ENCODE results near the gene RPS6KB2.

RPS6KB2 gene

GRCh38 chr11:67428052-67429001 lies at the start of gene RPS6KB2:
RPS6KB2 (plus strand) TSS chr11:67428494; CDS start chr11:67428546, 52 bp downstream.
- peak; percentile 100 for DNase-seq (ENCODE audit: low spot score)

DNA sequence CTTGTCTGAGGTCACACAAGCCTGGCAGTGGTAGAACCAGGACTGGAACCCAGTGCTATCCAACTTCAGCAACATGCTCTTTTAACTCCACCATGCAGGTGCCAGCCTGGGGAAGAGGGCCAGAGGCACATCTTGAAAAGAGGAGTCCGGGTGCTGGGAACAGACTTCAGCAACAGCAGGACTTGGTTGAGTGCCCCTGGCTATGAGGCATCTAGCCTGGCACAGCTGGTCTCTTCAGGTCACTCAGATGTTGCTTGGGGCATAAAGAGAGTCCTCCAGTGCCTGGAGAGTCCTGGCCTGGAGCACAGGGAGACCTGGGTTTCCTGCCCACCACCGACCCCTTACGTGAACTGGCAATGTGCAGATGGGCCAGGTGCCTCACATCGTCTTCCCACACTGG lies 49.8 kb upstream of the RPS6KB2 start:
- DNase-seq (ENCODE audit: low spot score), result no peak

GRCh38 chr11:67379061-67380058 lies 48.9 kb upstream of the RPS6KB2 start:
- no peak for DNase-seq (ENCODE audit: low spot score)

DNA sequence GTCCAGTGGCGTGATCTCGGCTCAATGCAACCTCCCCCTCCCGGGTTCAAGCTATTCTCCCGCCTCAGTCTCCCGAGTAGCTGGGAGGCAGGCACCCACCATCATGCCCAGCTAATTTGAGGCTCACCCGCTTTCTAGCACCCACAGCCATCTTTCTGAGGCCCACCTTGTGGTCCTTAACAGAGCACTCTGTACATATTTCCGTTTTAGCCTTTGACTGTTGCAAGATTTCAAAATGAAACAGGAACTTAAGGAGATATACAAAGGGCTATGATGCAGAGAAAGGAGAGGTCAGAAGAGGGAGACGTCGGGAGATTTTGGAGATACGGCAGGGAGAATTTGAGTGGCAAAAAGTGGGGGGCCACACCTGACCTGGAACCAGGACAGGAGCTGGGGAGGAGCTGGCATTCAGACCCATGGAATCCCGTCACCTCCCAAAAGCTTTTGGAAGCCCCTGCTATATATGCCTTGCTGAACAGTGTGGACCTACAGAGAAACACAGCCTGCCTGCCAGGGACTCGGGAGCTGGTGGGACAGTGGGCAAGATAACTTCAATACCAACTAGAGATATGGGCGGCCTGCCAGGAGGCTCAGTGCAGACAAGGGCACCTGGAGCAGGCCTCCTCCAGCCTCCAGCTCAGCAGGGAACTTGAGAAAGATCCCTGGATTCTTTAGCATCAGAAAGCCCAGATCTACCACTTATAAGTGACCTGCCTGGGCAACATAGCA lies 46.9 kb upstream of the RPS6KB2 start:
- no peak for DNase-seq (ENCODE audit: low spot score)

DNA sequence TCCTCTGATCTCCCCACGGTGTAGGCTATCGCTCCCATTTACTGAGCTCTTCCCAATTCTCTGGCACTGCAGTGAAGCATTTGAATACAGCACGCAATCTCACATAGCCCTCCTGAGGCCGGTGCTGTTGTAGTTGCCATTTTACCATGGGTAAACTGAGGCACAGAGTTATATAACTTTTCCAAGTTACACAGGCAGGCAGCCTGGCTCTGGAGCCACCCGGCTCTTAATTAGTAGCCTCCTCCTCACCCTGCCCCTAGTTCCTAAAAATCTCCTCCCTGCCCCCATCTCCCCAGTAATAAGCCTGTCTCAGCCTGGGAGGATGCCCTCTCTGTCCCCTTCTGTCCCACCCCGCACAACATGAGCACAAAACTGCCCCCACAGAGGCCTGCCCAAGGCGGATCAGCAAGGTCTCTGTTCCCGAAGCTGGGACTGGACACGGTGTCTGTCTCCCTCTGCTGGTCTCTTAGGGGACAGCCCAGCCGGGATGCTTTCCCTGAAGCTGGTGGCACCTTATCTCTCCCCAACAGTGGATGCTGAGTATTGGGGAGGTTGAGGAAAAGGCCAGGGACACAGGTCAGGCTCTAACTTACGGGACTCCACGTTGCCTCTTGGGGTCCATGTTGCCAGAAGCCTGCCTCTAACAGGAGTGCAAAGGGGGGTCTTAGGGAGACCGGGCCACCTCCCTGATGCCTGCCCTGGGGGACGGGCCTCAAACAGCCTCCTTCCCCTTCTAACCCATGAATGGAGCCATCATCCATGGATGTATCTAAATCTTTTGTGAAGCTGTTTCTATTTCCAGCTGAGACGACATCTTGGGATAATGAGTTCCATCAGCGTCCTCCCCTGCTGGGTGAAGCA lies 45.8 kb upstream of the RPS6KB2 start:
- DNase-seq (ENCODE audit: low spot score), result peak; percentile 77

GRCh38 chr11:67384851-67385366 lies 43.4 kb upstream of the RPS6KB2 start:
- DNase-seq (ENCODE audit: low spot score), result peak; percentile 34

DNA sequence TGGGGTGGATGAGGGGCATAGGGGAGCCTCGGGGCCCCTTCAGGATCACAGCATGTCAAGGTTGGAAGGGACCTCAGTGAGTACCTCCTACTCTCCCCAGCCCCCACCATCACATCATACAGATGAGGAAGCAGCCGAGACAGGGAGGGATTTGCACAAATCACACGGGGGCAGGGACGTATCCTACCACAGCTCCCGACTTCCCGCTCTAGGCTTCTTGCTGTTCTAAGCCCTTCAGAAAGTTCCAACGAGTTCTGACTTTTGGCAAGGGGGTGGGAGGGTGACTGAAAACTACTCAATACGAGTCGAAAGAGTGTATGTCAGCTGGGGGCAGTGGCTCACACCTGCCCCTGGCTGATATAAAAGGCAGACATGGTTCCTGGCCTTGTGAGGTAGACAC lies 41.2 kb upstream of the RPS6KB2 start:
- no peak for DNase-seq (ENCODE audit: low spot score)

DNA sequence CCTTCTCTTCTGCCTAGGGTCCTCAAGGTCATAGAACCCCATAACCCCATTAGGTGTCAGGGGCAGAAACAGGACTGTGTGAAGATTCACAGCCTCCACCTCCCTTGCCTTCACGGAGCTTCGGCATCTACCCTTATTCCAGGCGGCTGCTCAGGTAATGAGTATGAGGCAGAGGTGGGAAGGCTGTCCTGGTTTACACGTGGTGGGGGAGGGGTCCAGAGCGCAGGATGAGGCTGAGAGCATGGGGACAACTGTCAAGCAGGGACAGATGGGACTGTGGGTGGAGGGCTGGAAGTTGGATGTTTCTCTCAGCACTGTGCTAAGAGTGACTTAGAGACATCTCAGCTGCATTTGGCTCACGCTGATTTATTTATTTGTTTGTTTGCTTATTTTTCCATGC lies 40.8 kb upstream of the RPS6KB2 start:
- no peak for DNase-seq (ENCODE audit: low spot score)

GRCh38 chr11:67389477-67389876 lies 38.8 kb upstream of the RPS6KB2 start:
- DNase-seq (ENCODE audit: low spot score), result peak; percentile 41

- DNase-seq (ENCODE audit: low spot score), result no peak
Observed at GRCh38 chr11:67390947-67391303, 37.4 kb upstream of the RPS6KB2 start.

- peak; percentile 99 for DNase-seq (ENCODE audit: low spot score)
Observed at GRCh38 chr11:67391304-67392182, 36.8 kb upstream of the RPS6KB2 start, which contains the start of gene RAD9A. RAD9A (plus strand) TSS chr11:67391986; CDS start chr11:67392045, 59 bp downstream.

GRCh38 chr11:67392183-67392715 lies 36.0 kb upstream of the RPS6KB2 start:
- peak; percentile 49 for DNase-seq (ENCODE audit: low spot score)

- no peak for DNase-seq (ENCODE audit: low spot score)
Observed at GRCh38 chr11:67393437-67393836, 34.9 kb upstream of the RPS6KB2 start.

GRCh38 chr11:67393990-67394389 lies 34.3 kb upstream of the RPS6KB2 start:
- no peak for DNase-seq (ENCODE audit: low spot score)

GRCh38 chr11:67395555-67396258 lies 32.6 kb upstream of the RPS6KB2 start:
- no peak for DNase-seq (ENCODE audit: low spot score)

DNA sequence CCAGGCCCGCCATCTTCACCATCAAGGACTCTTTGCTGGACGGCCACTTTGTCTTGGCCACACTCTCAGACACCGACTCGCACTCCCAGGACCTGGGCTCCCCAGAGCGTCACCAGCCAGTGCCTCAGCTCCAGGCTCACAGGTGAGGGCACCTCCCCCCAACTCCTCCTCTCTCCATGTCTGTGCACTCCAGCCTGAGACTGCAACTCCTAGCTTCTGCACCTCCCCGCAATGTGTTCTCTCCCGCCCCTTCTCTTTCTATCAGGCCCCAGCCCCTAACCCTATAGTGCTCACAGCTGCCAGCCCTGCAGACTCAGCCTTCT lies 32.1 kb upstream of the RPS6KB2 start:
- DNase-seq (ENCODE audit: low spot score), result no peak

DNA sequence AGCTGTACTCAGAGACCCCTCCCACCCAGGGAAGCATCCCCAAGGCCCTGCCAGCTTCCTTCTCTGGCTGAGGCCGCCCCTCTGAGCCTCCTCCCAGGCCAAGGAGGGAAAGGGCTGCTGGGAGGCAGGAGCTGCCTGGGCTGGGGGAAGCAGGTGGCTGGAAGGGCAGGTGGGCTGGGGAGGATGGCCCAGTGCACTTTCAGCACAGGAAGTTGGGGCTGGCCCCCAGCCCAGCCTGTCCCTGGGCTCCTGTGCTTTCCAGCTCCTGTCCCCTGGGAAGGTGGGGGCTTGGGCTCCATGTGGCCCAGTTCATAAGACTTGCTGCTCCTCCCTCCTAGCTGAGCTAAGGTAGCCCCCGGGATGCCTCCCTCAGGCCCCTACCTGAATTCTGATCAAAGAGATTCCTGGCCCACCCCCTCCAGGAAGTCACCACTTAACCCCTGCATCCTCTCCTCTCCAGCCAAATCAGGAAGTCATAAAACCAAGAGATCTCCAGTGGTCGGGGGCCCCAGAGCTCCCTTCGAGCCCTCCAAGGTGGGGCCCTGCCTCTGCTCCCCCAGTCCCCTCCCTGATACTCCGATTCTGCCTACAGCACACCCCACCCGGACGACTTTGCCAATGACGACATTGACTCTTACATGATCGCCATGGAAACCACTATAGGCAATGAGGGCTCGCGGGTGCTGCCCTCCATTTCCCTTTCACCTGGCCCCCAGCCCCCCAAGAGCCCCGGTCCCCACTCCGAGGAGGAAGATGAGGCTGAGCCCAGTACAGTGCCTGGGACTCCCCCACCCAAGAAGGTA lies 31.5 kb upstream of the RPS6KB2 start:
- no peak for DNase-seq (ENCODE audit: low spot score)

- DNase-seq (ENCODE audit: low spot score), result no peak
Observed at GRCh38 chr11:67397536-67397935, 30.8 kb upstream of the RPS6KB2 start.

Data from AG08396 (cell line).